GM12878 (cell line): ENCODE measurements around the gene PIGV. TPM values are rescaled to one million over a fixed set of nuclear protein-coding genes. Genes with fewer than 3 reads are reported as not detected.

Experiments
- ASH2L ChIP-seq: fragments of 300-600, 200-600 bp; sonication (generic); IDR thresholded peaks from 2 replicates; pipeline ENCODE4 v1.6.1; 2017; ENCODE audit warnings: low read depth, mild to moderate bottlenecking, borderline replicate concordance
- CBFB ChIP-seq: IDR thresholded peaks from 2 replicates; pipeline ENCODE4 v1.6.1; 2016; ENCODE audit warnings: antibody characterized with exemption, low read depth
- CREM ChIP-seq: IDR thresholded peaks from 2 replicates; pipeline ENCODE4 v1.6.1; 2014; ENCODE audit warnings: antibody characterized with exemption, low read depth
- ETV6 ChIP-seq, 2 experiments: fragments of 450-650 bp in 1 of 2; IDR thresholded peaks in 1 of 2; conservative IDR thresholded peaks in 1 of 2; 2 replicates each; pipeline ENCODE4 v1.6.1; 2014; ENCODE audit warnings: antibody characterized with exemption in 1 of 2, borderline replicate concordance in 1 of 2, low read depth in 1 of 2, mild to moderate bottlenecking in 1 of 2, moderate library complexity in 1 of 2
- HCFC1 ChIP-seq: fragments of 150-350 bp; IDR thresholded peaks from 2 replicates; pipeline ENCODE4 v1.6.1; 2014; ENCODE audit warnings: low read length
- HDAC6 ChIP-seq: fragments of 200-600 bp; sonication (generic); IDR thresholded peaks from one replicate; pipeline ENCODE4 v1.8.0; 2017; ENCODE audit warnings: antibody characterized with exemption; ENCODE audit not compliant: unreplicated experiment
- IKZF1 ChIP-seq: fragments of 450-650 bp; conservative IDR thresholded peaks from 2 replicates; pipeline ENCODE4 v1.6.1; 2017; ENCODE audit warnings: antibody characterized with exemption, mild to moderate bottlenecking
- IRF4 ChIP-seq: IDR thresholded peaks from 2 replicates; pipeline ENCODE4 v1.6.1; 2011; ENCODE audit warnings: low read depth, low read length
- MEF2B ChIP-seq: fragments of 450-650 bp; IDR thresholded peaks from 2 replicates; pipeline ENCODE4 v1.6.1; 2018; ENCODE audit warnings: mild to moderate bottlenecking, moderate library complexity; ENCODE audit not compliant: partially characterized antibody, poor library complexity, severe bottlenecking
- MYC ChIP-seq: IDR thresholded peaks from 2 replicates; pipeline ENCODE4 v1.6.1; 2011; ENCODE audit warnings: mild to moderate bottlenecking, low read length, moderate library complexity, inconsistent platforms; ENCODE audit not compliant: insufficient read depth, insufficient replicate concordance, insufficient read length, severe bottlenecking
- NBN ChIP-seq: fragments of 450-650 bp; IDR thresholded peaks from 2 replicates; pipeline ENCODE4 v1.6.1; 2016
- NFYB ChIP-seq: IDR thresholded peaks from 2 replicates; pipeline ENCODE4 v1.6.1; 2011; ENCODE audit warnings: low read depth, mild to moderate bottlenecking, low read length, improper control_type of control experiment, moderate library complexity; ENCODE audit not compliant: insufficient read depth
- NR2F1 ChIP-seq: fragments of 450-650 bp; conservative IDR thresholded peaks from 2 replicates; pipeline ENCODE4 v1.6.1; 2017; ENCODE audit warnings: mild to moderate bottlenecking
- PML ChIP-seq: IDR thresholded peaks from 2 replicates; pipeline ENCODE4 v1.6.1; 2012; ENCODE audit warnings: low read length, inconsistent platforms
- RCOR1 ChIP-seq: conservative IDR thresholded peaks from 2 replicates; pipeline ENCODE4 v1.6.1; 2012; ENCODE audit warnings: low read depth, low read length, improper control_type of control experiment
- RUNX3 ChIP-seq: IDR thresholded peaks from 2 replicates; pipeline ENCODE4 v1.6.1; 2012; ENCODE audit warnings: low read length, inconsistent platforms
- SIN3A ChIP-seq: IDR thresholded peaks from 2 replicates; pipeline ENCODE4 v1.6.1; 2012; ENCODE audit warnings: low read depth, low read length, improper control_type of control experiment
- SMARCA5 ChIP-seq: fragments of 450-650 bp; IDR thresholded peaks from 2 replicates; pipeline ENCODE4 v1.6.1; 2017; ENCODE audit warnings: mild to moderate bottlenecking
- SPI1 ChIP-seq: IDR thresholded peaks from 2 replicates; pipeline ENCODE4 v1.6.1; 2011; ENCODE audit warnings: low read depth, mild to moderate bottlenecking, low read length, moderate library complexity, borderline replicate concordance; ENCODE audit not compliant: insufficient read depth
- SREBF1 ChIP-seq: IDR thresholded peaks from 2 replicates; pipeline ENCODE4 v1.6.1; 2012; ENCODE audit warnings: mild to moderate bottlenecking, low read length
- ZZZ3 ChIP-seq: IDR thresholded peaks from 2 replicates; pipeline ENCODE4 v1.6.1; 2011; ENCODE audit warnings: low read depth; ENCODE audit not compliant: control insufficient read depth, insufficient read length
- polyA plus RNA-seq, 11 experiments: library from polyadenylated mRNA; depleted of rRNA in 4 of 11; unstranded in 6 of 11; stranded (reverse) in 5 of 11; fragments of >200 nt; fragmentation: Nextera tagmentation in 4 of 11; fragmentation: Illumina TruSeq in 1 of 11; extraction: Ambion mirVana in 4 of 11; extraction: Trizol in 1 of 11; gene quantifications; 1 replicate in 1 of 11; 2 replicates in 10 of 11; pipeline versions ENCODE4 v1.2.1 to v1.2.3, GENCODE V29; 2011 to 2016; ENCODE audit warnings: inconsistent platforms in 2 of 11, missing spikeins in 2 of 11, low read depth in 1 of 11
- total RNA-seq, 4 experiments: library from RNA; depleted of rRNA in 3 of 4; stranded (reverse); fragments of >200 nt in 3 of 4; fragmentation: Illumina TruSeq in 1 of 4; extraction: Trizol in 1 of 4; gene quantifications; 2 replicates each; pipeline versions ENCODE4 v1.2.1 to v1.2.3, GENCODE V29; 2013 to 2021
- TF ChIP-seq, protein P1 (sequence below): fragments of 150-350 bp; IDR thresholded peaks from 2 replicates; pipeline ENCODE4 v1.6.1; 2016; ENCODE audit warnings: low read depth, low read length
- TF ChIP-seq, protein P2 (sequence below): IDR thresholded peaks from 2 replicates; pipeline ENCODE4 v1.6.1; 2012; ENCODE audit warnings: low read depth, low read length, improper control_type of control experiment

The PIGV gene
- total and polyA plus RNA-seq, 10 of the 15 experiments (the other 5 are each of a cell fraction or from before 2014, with no cell fraction given): 8.8 to 18.1 (median 11.9) TPM

DNA sequence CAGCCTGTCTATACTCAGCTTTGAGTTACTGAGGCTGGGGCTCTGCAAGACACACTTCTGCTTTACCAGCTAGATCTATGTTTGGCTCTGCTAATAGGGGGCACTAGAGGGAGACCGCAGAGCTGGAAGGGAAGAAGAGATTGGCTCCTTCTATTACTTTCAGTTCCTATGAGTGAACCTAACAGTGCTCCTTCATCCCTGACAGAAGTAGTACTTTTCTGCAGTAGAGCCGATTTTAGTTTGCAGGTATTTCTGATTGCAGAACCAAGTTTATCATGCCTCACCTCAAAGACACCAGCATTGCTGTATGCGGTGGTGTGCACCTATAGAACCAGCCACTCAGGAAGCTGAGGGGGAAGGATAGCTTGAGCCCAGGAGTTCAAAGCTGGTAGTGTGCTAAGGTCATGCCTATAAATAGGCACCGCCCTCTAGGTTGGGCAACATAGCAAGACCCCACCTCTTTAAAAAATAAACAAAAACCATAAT, 33.1 kb downstream of the PIGV start (continued):
- TF ChIP-seq NBN: peak; percentile 60; the same call in 1 of the 2 replicates
- no peak for TF ChIP-seq HCFC1
- peak; percentile 81; the same call in 1 of the 2 replicates for TF ChIP-seq SMARCA5
- TF ChIP-seq ZZZ3: no peak
- 0 out of 2 replicates have a peak, but pooled peaks have one; percentile 38 for TF ChIP-seq NFYB
- TF ChIP-seq HDAC6: no peak
- TF ChIP-seq RCOR1: 0 out of 2 replicates have a peak, but pooled peaks have one; percentile 37
- TF ChIP-seq IRF4: peak; percentile 77
- TF ChIP-seq, protein P1, sequence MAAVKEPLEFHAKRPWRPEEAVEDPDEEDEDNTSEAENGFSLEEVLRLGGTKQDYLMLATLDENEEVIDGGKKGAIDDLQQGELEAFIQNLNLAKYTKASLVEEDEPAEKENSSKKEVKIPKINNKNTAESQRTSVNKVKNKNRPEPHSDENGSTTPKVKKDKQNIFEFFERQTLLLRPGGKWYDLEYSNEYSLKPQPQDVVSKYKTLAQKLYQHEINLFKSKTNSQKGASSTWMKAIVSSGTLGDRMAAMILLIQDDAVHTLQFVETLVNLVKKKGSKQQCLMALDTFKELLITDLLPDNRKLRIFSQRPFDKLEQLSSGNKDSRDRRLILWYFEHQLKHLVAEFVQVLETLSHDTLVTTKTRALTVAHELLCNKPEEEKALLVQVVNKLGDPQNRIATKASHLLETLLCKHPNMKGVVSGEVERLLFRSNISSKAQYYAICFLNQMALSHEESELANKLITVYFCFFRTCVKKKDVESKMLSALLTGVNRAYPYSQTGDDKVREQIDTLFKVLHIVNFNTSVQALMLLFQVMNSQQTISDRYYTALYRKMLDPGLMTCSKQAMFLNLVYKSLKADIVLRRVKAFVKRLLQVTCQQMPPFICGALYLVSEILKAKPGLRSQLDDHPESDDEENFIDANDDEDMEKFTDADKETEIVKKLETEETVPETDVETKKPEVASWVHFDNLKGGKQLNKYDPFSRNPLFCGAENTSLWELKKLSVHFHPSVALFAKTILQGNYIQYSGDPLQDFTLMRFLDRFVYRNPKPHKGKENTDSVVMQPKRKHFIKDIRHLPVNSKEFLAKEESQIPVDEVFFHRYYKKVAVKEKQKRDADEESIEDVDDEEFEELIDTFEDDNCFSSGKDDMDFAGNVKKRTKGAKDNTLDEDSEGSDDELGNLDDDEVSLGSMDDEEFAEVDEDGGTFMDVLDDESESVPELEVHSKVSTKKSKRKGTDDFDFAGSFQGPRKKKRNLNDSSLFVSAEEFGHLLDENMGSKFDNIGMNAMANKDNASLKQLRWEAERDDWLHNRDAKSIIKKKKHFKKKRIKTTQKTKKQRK: no peak
- TF ChIP-seq IKZF1: peak; percentile 61; the same call in 1 of the 2 replicates
- no peak for TF ChIP-seq SREBF1
- peak; percentile 53 for TF ChIP-seq MEF2B
- no peak for TF ChIP-seq ASH2L
- peak; percentile 48; the same call in 1 of the 2 replicates for TF ChIP-seq NR2F1
- no peak for TF ChIP-seq PML
- TF ChIP-seq SPI1: peak; percentile 89
- peak in 1 of 2 experiments; percentile 40; a peak in 1 of 4 replicates for TF ChIP-seq ETV6 (conservative IDR thresholded peaks at IDR 0.05 in 1 of 2, IDR thresholded peaks at IDR 0.05 in 1 of 2; ENCODE audit: borderline replicate concordance in 1 of 2, low read depth in 1 of 2)
- TF ChIP-seq SIN3A: no peak
- peak; percentile 85 for TF ChIP-seq CBFB
- TF ChIP-seq CREM: no peak
- peak; percentile 95 for TF ChIP-seq RUNX3
- TF ChIP-seq MYC: no peak
- TF ChIP-seq, protein P2, sequence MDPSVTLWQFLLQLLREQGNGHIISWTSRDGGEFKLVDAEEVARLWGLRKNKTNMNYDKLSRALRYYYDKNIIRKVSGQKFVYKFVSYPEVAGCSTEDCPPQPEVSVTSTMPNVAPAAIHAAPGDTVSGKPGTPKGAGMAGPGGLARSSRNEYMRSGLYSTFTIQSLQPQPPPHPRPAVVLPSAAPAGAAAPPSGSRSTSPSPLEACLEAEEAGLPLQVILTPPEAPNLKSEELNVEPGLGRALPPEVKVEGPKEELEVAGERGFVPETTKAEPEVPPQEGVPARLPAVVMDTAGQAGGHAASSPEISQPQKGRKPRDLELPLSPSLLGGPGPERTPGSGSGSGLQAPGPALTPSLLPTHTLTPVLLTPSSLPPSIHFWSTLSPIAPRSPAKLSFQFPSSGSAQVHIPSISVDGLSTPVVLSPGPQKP: no peak
- TF ChIP-seq, all 136 proteins: peak for 26
